PC-9 (cell line): ENCODE results near the gene ABAT.

Experiments used
- EZH2 ChIP-seq: fragments of 200-600 bp; sonication (generic); IDR thresholded peaks from 2 replicates; pipeline ENCODE4 v1.8.0; 2017; ENCODE audit warnings: antibody characterized with exemption, low read depth
- TF ChIP-seq, protein P1 (sequence below): fragments of 200-600 bp; sonication (generic); conservative IDR thresholded peaks from 2 replicates; pipeline ENCODE4 v1.6.1; 2017; ENCODE audit warnings: mixed run types, antibody characterized with exemption, mild to moderate bottlenecking, moderate library complexity

DNA sequence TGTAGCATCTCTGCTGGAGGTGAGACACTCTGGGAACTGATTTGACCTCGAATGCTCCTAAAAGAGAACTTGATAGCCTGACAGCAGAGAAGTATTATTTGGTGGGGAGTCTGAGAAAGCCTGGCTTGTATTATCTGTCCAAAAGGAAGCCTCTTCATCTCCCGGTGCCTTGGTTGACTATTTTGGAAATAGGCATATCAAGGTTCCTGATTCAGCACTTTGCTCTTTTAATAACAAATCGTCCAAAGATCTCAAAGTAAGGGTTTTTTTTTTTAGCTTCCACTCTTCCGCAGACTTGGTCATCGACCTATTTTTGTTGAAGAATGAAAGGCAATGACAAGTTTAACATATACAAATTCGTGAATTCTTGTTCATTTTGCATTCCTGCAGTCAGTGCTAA is 108.3 kb downstream of the ABAT start:
- TF ChIP-seq, protein P1, sequence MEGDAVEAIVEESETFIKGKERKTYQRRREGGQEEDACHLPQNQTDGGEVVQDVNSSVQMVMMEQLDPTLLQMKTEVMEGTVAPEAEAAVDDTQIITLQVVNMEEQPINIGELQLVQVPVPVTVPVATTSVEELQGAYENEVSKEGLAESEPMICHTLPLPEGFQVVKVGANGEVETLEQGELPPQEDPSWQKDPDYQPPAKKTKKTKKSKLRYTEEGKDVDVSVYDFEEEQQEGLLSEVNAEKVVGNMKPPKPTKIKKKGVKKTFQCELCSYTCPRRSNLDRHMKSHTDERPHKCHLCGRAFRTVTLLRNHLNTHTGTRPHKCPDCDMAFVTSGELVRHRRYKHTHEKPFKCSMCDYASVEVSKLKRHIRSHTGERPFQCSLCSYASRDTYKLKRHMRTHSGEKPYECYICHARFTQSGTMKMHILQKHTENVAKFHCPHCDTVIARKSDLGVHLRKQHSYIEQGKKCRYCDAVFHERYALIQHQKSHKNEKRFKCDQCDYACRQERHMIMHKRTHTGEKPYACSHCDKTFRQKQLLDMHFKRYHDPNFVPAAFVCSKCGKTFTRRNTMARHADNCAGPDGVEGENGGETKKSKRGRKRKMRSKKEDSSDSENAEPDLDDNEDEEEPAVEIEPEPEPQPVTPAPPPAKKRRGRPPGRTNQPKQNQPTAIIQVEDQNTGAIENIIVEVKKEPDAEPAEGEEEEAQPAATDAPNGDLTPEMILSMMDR = no peak
- no peak for TF ChIP-seq EZH2
